ENCODE results near the gene MFSD6. TPM values are rescaled to one million over a fixed set of nuclear protein-coding genes. Genes with fewer than 3 reads are reported as not detected.

MFSD6 gene
- polyA plus RNA-seq, 3 donors = 8.8 to 15.7 (median 12.9) TPM

DNA sequence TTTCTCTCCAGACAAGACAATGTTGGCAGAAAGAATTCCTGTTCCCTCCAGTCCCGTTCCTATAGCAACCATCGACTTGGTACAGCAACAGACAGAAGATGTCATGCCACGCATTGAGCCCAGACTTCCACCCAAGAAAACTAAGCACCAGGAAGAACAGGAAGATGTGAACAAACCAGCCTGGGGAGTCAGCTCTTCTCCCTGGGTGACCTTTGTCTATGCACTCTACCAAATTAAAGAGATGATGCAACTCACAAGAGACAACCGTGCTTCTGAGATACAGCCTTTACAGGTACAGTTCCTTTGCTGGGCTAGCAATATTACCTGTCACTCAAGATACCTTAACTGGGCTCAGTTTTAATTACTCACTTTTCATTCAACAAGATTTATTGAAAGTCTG lies 89.3 kb downstream of the MFSD6 start:
- H3K4me1 ChIP-seq (ENCODE audit: control insufficient read depth in 1 of 2, insufficient read depth in 2 of 2, low read length in 2 of 2) = no peaks in the 10 kb centered on the region
- Mint-ChIP-seq H3K27me3 (ENCODE audit: low read depth in 3 of 3) (no peaks in the 10 kb centered on the region), H3K9me3 (peaks cover 0 to 10% (median 3%) of the 10 kb centered on the region in 7 donors), H3K27ac (no peak overlapping the region), H3K4me1 (peaks cover 4% of the 10 kb centered on the region), H3K36me3 (peaks cover 54 to 55% of the 10 kb centered on the region in 2 donors), H3K4me3 (no peak overlapping the region)
- no peaks in the 10 kb centered on the region for H3K27me3 ChIP-seq (ENCODE audit: control insufficient read depth in 2 of 2, insufficient read depth in 2 of 2, low read length in 2 of 2)
- no peaks in the 10 kb centered on the region for H3K79me2 ChIP-seq (ENCODE audit: insufficient read depth, low read length)
- H3K36me3 ChIP-seq (replicated peaks in 1 of 2; ENCODE audit: control insufficient read depth in 1 of 2, insufficient read depth in 2 of 2, low read length in 2 of 2) = peaks cover 38 to 49% of the 10 kb centered on the region in 2 donors
- no peaks in the 10 kb centered on the region for H3K9me3 ChIP-seq (replicated peaks in 1 of 2; ENCODE audit: control insufficient read depth in 1 of 2, insufficient read depth in 1 of 2, low read length in 2 of 2)
- intact Hi-C loops (cut with micrococcal nuclease) = no loop called here
- H2AFZ ChIP-seq (ENCODE audit: insufficient read depth, low read depth, low read length, poor library complexity, severe bottlenecking) = no peak overlapping the region
- DNase-seq = no peak
- TF ChIP-seq, protein P1, sequence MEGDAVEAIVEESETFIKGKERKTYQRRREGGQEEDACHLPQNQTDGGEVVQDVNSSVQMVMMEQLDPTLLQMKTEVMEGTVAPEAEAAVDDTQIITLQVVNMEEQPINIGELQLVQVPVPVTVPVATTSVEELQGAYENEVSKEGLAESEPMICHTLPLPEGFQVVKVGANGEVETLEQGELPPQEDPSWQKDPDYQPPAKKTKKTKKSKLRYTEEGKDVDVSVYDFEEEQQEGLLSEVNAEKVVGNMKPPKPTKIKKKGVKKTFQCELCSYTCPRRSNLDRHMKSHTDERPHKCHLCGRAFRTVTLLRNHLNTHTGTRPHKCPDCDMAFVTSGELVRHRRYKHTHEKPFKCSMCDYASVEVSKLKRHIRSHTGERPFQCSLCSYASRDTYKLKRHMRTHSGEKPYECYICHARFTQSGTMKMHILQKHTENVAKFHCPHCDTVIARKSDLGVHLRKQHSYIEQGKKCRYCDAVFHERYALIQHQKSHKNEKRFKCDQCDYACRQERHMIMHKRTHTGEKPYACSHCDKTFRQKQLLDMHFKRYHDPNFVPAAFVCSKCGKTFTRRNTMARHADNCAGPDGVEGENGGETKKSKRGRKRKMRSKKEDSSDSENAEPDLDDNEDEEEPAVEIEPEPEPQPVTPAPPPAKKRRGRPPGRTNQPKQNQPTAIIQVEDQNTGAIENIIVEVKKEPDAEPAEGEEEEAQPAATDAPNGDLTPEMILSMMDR (IDR thresholded peaks at IDR 0.05) = no peak
- no peak overlapping the region for H3K4me3 ChIP-seq (replicated peaks in 1 of 3; ENCODE audit: low read depth in 2 of 3, low read length in 3 of 3)
- no peaks in the 10 kb centered on the region for H4K20me1 ChIP-seq (ENCODE audit: insufficient read depth, low read length)
- no peak overlapping the region for H3K4me2 ChIP-seq (replicated peaks; ENCODE audit: extremely low read depth, low read length, poor library complexity, severe bottlenecking)
- 97% methylated on average over 3 of the region's 4 CpGs for WGBS (ENCODE audit: insufficient coverage)
- no peak overlapping the region for H3K27ac ChIP-seq (ENCODE audit: low read depth in 1 of 2, low read length in 2 of 2)
- H3K9ac ChIP-seq (ENCODE audit: insufficient read depth, low read length, poor library complexity, severe bottlenecking) = no peak overlapping the region

DNA sequence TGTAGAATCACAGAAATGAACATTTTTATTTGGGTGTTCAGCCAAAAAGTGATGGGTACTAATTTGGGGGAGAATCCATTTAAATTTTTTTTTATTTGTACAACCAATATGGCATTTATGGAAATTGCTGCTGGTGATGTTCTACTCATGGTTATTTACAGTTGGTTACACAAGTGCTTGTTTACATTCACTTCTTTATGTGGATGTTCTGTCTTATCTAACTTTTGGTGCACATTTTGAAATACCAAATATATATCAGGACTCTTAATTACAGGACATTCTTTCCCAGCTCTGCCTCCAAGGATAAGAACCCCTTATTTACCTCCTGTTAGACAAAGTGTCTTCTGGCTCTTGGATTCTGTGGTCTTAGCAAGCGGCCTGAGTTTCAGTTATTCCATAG lies 91.1 kb downstream of the MFSD6 start:
- Histone ChIP-seq H3K4me2 (replicated peaks; ENCODE audit: extremely low read depth, low read length, poor library complexity, severe bottlenecking) (no peak overlapping the region), H3K4me3 (replicated peaks in 1 of 3; ENCODE audit: low read depth in 2 of 3, low read length in 3 of 3) (no peak overlapping the region), H2AFZ (ENCODE audit: insufficient read depth, low read depth, low read length, poor library complexity, severe bottlenecking) (no peak overlapping the region), H3K79me2 (ENCODE audit: insufficient read depth, low read length) (no peaks in the 10 kb centered on the region), H3K27me3 (ENCODE audit: control insufficient read depth in 2 of 2, insufficient read depth in 2 of 2, low read length in 2 of 2) (no peaks in the 10 kb centered on the region), H3K27ac (ENCODE audit: low read depth in 1 of 2, low read length in 2 of 2) (no peak overlapping the region), H3K9me3 (replicated peaks in 1 of 2; ENCODE audit: control insufficient read depth in 1 of 2, insufficient read depth in 1 of 2, low read length in 2 of 2) (no peaks in the 10 kb centered on the region), H3K36me3 (replicated peaks in 1 of 2; ENCODE audit: control insufficient read depth in 1 of 2, insufficient read depth in 2 of 2, low read length in 2 of 2) (peaks cover 54 to 67% of the 10 kb centered on the region in 2 donors), H4K20me1 (ENCODE audit: insufficient read depth, low read length) (no peaks in the 10 kb centered on the region), H3K9ac (ENCODE audit: insufficient read depth, low read length, poor library complexity, severe bottlenecking) (no peak overlapping the region), H3K4me1 (ENCODE audit: control insufficient read depth in 1 of 2, insufficient read depth in 2 of 2, low read length in 2 of 2) (no peaks in the 10 kb centered on the region)
- Mint-ChIP-seq H3K9me3 (peaks cover 0 to 3% (median 0%) of the 10 kb centered on the region in 7 donors), H3K27me3 (ENCODE audit: low read depth in 3 of 3) (no peaks in the 10 kb centered on the region), H3K27ac (peak overlapping the region in 1 of 7 donors; percentile 27), H3K4me1 (no peaks in the 10 kb centered on the region), H3K36me3 (peaks cover 51 to 53% of the 10 kb centered on the region in 2 donors), H3K4me3 (no peak overlapping the region)
- TF ChIP-seq, protein P1 (IDR thresholded peaks at IDR 0.05) = no peak
- DNase-seq = no peak
- intact Hi-C loops (cut with micrococcal nuclease) = no loop called here
- WGBS (ENCODE audit: insufficient coverage) = 83% methylated on average over 1 of the region's 1 CpG
